Upper lobe of left lung (tissue), 4 donors: ENCODE results near the gene OR4C3.

Experiments
- CTCF ChIP-seq, 6 experiments: fragments of 450-650 bp in 4 of 6; fragments of 200-600 bp in 2 of 6; sonication (generic) in 2 of 6; IDR thresholded peaks; one replicate each; pipeline ENCODE4 v1.5.1; 2016 to 2019; ENCODE audit warnings: antibody characterized with exemption in 6 of 6
- POLR2A ChIP-seq, 4 donors: fragments of 450-650 bp; IDR thresholded peaks; one replicate each; pipeline ENCODE4 v1.5.1; 2016 to 2017; ENCODE audit warnings: antibody characterized with exemption in 4 of 4, mild to moderate bottlenecking in 2 of 4

DNA sequence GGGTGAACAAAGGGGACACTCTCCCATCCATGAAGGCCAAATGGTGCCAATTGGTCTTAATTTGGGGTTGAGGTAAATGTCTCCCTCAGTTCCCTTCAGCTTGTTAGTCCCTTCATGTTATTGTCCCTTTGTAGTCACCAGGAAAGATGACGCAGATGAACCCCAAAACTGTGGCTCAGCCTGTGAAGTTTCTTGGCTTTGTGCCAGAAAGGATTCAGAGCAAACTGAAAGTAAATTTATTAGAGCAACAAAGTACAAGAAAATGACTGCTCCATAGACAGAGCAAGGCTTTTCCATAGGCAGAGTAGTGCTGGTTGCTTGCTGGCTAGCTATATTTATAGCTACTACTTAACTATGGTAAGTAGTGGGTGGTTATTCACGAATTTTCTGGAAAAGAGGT is 16.7 kb downstream of the OR4C3 start:
- TF ChIP-seq CTCF (IDR thresholded peaks at IDR 0.05): no peak
- no peak for TF ChIP-seq POLR2A (IDR thresholded peaks at IDR 0.05)
